ENCODE results near the gene PDE6A.

PDE6A gene

DNA sequence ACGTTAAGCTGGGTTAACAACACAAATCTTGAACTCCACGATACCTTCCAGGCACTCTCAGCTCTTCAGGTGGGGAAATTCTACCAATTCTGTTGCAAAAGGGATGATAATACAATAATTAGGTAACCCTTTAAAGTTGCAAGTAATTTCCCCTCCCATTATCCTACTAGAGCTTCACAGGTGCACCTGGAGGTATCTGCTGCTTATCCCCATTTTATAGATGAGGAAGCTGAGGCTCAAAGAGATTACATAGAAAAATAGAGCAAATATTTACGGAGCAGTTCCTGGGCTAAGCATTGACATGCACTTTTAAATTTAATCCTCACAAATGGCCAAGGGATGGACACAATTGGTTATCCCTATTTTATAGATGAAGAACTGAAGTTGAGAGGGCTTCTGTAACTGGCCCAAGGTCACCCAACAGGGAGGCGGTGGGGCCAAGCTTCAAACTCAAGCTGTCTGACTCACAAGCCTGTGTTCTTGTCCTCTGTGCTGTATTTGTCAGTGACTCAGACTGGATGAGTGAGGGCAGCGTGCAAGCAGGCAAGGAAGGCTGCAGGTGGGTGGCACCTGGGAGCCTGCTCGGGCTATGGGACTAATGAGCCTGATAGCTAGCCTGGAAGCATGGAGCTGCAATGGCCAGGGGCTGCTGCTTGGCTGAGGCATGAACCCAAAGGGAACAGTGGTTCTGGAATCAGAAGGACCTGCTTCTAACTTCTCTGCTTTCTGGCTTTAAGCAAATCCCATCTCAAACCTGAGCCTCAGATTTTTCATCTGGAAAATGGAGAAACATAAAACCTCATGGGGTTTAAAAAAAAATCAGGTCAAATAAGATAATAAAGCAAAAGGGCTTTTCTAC lies 105.5 kb downstream of the PDE6A start:
- DNase-seq (ENCODE audit: low spot score) = no peak

DNA sequence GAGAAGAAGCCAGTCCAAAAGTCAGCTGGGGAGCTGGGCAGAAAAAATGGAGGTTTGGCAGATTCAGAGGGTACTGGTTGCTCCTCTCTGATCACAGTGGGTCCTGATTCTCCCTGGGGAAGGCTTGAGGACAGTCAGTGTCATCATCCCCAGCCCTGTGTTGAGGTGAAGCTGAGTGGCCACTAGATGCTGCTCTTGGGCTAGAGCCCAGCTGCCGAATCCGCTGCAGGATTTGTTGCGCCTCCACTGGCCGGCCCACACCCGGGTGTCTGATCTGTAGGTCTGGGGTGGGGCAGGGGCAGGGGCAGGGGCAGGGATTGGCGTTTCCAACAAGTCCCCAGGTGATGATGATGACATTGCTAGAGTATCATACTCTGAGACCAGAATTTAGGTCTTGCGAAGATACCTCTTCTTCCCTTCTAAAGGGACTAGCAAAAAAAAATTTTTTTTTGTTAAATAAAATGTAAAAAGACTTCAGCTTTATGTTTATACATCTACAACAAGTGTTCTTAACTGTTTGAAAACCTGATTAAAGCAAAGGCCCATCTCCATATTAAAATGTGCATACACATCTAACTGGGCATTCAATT lies 106.8 kb downstream of the PDE6A start:
- DNase-seq (ENCODE audit: low spot score) = peak; percentile 88

DNA sequence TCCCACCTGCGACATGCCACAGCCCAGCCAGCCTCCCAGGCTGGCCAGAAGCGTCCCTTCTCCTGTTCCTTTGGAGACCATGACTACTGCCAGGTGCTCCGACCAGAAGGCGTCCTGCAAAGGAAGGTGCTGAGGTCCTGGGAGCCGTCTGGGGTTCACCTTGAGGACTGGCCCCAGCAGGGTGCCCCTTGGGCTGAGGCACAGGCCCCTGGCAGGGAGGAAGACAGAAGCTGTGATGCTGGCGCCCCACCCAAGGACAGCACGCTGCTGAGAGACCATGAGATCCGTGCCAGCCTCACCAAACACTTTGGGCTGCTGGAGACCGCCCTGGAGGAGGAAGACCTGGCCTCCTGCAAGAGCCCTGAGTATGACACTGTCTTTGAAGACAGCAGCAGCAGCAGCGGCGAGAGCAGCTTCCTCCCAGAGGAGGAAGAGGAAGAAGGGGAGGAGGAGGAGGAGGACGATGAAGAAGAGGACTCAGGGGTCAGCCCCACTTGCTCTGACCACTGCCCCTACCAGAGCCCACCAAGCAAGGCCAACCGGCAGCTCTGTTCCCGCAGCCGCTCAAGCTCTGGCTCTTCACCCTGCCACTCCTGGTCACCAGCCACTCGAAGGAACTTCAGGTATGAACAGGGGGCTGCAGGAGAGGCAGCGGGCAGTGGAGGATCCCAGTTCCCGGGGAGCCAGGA lies 108.0 kb downstream of the PDE6A start:
- DNase-seq (ENCODE audit: low spot score) = no peak

DNA sequence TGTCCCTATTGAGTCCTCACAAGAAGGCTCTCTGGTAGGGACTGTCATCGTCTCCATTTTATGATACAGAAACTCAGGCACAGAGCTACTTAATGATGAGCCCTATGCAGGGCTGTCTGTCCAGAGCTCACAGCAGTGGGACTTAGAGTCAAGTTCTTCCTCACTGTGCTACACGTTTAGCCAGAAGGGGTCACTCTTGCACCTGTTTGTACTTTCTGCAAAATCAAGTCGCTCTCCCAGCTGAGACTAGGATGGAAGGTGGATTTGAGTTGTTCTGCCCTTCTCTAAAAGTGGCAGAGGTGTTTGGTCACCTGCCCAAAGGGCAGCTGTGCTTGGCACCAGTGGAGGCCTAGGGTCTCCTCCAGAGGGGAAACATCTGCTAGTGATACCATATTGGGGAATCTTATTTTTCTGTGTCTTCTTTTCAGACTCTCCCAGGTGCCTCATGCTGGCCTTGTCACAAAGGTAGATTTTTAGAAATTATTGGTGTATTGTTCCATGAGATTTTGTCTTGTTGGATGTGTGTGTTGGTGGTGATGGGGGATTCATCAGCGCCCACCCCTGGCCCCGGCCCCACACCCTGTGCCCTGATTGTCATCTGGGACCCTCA lies 110.2 kb downstream of the PDE6A start:
- DNase-seq (ENCODE audit: low spot score) = peak; percentile 91

DNA sequence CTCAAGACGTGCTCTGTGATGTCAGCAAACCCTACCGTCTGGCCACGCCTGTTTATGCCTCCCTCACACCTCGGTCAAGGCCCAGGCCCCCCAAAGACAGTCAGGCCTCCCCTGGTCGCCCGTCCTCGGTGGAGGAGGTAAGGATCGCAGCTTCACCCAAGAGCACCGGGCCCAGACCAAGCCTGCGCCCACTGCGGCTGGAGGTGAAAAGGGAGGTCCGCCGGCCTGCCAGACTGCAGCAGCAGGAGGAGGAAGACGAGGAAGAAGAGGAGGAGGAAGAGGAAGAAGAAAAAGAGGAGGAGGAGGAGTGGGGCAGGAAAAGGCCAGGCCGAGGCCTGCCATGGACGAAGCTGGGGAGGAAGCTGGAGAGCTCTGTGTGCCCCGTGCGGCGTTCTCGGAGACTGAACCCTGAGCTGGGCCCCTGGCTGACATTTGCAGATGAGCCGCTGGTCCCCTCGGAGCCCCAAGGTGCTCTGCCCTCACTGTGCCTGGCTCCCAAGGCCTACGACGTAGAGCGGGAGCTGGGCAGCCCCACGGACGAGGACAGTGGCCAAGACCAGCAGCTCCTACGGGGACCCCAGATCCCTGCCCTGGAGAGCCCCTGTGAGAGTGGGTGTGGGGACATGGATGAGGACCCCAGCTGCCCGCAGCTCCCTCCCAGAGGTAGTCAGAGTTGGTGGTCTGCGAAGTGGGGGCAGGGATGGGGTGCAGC lies 111.3 kb downstream of the PDE6A start:
- no peak for DNase-seq (ENCODE audit: low spot score)

DNA sequence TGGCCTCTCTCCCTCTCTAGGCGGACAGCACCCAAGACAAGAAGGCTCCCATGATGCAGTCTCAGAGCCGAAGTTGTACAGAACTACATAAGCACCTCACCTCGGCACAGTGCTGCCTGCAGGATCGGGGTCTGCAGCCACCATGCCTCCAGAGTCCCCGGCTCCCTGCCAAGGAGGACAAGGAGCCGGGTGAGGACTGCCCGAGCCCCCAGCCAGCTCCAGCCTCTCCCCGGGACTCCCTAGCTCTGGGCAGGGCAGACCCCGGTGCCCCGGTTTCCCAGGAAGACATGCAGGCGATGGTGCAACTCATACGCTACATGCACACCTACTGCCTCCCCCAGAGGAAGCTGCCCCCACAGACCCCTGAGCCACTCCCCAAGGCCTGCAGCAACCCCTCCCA lies 112.0 kb downstream of the PDE6A start:
- DNase-seq (ENCODE audit: low spot score) = no peak

DNA sequence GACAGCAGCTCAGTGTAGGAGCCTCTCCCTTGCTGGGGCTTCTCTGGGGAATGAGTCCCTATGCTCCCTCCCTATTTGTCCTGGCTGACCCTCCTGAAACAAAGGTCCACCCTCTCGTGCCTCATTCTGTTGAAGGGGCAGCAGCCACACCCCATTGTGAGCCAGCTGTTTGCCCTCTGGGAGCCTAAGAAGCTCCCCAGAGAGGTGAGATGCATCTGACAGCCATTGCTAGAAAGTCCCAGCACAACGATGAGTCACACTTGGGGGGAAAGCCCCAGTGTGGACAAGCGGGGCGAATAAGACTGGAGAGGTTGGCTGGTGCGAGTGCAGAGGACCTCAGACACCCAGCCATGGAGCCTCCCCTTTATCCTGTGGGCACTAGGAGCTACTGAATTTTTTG lies 113.1 kb downstream of the PDE6A start:
- DNase-seq (ENCODE audit: low spot score) = no peak

DNA sequence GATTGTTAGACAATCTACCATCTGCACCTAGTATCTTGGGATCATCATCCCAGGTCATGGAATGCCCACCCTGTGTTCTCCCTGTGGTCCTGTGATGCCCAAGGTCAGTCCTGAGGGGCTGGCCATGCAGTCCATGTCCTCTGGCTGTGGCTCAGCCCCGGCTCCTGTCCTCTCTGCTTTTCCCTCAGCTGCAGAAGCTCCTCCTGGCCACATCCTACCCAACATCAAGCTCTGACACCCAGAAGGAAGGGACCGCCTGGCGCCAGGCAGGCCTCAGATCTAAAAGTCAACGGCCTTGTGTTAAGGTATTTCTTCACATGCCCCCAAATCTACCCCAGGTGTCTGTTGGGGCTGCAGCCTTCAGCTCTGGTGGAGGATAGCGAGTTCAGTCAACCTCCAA lies 114.0 kb downstream of the PDE6A start:
- no peak for DNase-seq (ENCODE audit: low spot score)

DNA sequence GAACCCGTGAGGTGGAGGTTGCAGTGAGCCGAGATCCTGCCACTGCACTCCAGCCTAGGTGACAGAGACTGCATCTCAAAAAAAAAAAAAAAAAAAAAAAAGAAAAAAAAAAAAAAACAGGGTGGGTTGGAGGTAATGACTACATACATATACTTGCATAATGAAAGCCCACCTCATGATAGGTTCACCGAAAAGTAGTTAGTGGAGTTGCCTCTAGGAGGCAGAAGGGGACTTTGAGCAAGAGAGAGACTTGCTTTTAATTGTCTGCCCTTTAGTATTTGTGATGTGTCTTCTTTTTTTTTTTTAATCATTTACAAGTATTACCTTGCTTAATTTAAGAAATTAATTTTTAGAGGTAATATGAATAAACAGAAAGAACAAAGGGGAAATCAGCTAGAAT lies 114.6 kb downstream of the PDE6A start:
- no peak for DNase-seq (ENCODE audit: low spot score)

DNA sequence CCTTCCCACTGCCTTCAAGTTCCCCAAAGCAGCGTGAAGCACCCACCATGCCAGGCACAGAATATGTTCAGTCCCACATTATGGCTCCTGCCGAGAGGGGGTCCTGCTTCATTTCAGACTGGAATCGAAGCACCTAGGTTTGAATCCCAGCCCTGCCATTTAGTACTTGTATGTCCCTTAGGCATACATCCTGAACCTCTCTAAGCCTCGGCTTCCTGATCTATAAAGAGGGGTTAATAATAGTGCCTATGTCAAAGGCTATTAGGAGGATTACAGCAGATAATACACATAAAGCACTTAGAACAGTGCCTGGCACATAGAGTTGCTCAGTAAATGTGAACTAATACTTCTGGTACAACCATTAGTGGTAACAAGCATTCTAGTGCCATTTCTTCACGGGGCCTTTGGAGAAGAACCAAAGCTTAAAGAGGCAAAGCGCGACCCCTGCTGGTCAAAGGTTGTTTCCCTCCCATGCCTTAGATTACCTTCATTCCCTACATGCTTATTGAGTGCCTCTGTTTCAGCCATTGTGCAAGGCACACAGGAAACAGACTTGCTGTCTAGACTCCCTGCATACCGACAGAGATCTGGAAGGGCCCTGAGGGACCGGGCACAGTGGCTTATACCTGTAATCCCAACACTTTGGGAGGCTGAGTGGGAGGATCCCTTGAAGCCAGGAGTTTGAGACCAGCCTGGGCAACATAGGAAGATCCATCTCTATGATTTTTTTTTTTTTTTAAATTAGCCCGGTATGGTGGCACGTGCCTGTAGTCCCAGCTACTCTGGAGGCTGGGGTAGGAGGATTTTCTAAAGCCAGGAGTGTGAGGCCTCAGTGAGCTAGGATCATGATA lies 116.2 kb downstream of the PDE6A start:
- peak; percentile 94 for DNase-seq (ENCODE audit: low spot score)

DNA sequence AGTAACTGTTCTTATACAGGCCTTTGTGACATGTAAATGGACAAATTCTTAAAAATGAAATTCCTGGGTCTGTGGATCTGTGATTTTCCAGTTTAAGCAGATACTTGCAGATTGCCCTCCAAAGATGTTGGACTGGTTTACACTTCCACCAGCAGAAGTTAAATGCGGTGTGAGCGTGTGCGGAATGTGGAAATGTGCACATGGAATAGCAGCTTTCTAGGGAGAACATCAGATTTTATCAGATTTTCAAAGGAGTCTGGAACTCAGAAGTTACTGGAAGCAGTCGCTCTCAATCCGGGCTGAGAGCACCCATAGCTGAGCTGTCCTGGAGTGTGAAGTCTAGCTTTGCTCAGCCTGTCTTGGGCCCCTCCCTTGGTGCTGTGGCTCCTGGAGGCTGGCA lies 117.0 kb downstream of the PDE6A start:
- no peak for DNase-seq (ENCODE audit: low spot score)

DNA sequence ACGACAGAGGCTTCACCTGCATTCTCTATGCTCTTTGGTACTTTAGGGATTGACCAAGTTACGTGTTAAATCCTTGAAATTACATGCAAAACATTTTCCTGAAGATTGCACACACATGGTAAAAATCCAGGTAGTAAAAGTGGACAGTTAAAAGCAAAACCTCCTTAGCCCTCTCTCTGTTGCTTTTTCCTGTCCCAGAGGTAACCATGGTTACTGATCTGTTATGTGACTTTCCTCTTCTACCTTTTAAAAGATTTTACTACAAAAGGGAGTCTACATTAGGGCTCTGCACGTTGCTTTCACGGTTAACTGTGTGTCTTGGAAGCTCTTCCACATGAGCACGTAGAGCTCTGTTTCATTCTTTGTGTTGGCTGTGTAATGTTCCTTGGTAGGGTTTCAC lies 117.5 kb downstream of the PDE6A start:
- DNase-seq (ENCODE audit: low spot score) = no peak

DNA sequence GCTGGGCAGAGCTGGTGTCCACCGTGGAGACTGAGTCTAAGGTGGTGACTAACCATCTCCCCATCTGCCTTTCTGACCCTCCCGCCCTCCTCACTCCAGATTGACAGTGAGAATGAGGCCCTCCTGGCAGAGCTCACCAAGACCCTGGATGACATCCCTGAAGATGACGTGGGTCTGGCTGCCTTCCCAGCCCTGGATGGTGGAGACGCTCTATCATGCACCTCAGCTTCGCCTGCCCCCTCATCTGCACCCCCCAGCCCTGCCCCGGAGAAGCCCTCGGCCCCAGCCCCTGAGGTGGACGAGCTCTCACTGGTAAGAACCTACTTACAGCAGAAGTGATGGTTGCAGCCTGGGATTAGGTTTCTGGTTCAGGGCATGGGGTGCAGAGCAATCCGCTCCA lies 118.0 kb downstream of the PDE6A start:
- DNase-seq (ENCODE audit: low spot score) = peak; percentile 66

DNA sequence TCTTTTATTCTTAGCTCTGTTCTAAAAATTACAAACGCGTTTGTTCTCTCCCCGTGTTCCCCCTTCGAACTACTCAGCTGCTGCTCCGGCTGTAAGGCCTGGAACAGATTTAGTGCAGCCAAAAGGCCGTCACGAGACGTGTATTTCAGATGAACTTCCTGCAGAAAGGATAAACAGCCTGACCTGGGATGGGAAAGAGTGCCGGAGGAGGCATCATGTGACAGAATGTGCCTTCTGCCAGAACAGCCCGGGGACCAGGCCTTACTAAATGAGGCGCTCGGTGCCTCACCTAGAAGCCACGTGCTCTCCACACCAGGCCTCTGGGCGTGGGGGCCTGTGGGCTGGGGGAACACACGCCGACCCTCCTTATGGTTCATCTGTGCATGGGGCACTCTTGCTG lies 119.7 kb downstream of the PDE6A start:
- no peak for DNase-seq (ENCODE audit: low spot score)

DNA sequence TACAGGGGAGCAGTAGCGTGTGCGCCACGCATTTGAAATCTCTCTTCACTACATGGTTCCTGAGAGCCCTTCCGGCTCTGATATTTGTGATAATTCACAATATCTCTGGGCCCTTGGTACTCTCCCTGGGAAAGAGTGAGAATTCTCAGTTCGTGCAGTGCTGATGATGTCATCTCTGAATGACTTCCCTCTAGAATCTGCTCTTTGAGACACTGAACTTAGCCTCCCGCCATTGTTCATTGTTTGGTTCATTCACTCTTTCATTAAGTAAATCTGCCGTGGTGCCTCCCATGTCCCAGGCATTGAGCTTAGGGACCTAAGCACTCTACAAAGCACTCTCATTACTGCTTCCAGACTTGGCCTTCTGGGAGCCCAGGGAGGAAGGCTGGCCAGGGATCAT lies 120.5 kb downstream of the PDE6A start:
- DNase-seq (ENCODE audit: low spot score) = no peak

DNA sequence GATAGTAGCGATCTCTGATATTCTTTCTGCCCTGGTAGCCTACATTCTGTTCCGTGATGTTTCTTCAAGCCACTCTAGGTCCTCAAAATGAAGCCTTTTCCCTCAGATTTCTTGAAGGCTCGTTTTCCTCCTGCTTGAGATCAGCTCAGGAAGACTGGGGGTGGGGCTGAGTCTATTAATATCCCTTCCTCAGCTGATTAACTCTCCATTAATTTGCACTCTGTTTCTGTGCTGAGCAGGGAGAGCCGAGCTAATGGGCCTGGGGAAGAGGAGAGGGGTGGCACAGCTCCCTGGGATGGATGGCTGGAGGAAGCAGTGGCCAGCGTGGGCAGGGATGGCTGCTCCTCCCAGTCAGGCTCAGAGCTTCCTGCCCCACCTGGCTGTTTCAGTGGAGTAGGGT lies 121.2 kb downstream of the PDE6A start:
- DNase-seq (ENCODE audit: low spot score) = peak; percentile 42

DNA sequence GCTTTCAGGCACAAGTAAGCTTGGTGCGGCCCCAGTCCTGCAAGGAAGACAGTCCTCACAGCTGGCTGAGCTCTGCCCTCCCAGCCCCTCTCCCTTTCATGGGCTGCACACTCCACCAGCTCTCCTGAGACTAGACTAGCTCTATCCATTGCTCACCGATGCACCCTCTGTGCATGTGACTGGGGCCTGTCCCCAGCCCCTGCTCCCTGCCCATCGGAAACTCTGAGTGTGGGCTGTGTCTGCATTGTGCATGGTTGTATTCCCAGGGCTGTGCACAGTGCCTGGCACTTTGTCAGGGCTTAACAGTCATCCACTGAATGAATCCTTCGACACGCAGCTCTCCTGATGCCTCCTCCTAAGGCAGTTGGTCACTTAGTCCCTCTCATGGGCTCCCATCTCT lies 122.3 kb downstream of the PDE6A start:
- no peak for DNase-seq (ENCODE audit: low spot score)

DNA sequence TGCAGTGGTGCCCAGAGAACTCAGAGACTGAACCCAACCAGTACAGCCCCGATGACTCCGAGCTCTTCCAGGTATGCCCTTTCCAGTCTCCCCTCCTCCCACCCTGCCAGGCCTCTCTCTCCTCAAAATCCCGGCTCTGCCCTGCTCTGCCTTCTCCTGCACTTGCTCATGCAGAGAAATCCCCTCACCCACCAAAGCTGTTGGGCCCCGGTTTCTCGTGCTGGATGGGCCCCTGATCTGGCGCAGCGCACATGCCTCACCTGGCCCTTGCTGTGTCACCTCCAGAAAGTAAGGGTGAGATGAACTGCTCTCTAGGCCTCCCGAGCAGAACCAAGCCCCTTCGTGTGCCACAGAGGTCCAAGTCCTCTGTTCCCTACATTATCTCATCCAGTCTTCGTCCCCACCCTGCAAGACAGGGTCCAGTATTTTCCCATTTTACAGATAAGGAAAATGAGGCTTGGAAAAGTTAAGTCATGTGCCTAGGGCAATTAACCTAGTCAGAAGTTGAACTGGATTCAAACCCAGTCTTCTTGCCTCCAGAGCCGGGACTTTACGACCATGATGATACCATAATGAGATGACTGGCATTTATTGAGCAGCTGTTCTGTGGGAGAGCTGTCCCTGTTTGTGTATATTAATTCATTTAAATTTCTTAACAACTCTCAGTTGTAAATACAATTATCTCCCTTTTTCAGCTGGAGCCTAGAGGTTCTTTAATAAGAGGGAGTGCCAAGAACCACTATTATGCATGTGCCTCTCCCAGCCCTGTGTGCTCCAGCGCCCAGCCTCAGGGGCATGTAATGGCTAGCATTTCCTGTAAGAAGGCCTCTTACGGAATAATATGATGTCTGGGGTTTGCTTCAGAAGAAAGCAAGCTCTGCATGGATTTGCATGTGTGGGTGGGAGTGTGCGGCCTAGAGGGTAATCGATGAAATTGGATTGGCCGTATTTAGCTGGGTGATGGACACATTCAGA lies 123.8 kb downstream of the PDE6A start:
- no peak for DNase-seq (ENCODE audit: low spot score)

DNA sequence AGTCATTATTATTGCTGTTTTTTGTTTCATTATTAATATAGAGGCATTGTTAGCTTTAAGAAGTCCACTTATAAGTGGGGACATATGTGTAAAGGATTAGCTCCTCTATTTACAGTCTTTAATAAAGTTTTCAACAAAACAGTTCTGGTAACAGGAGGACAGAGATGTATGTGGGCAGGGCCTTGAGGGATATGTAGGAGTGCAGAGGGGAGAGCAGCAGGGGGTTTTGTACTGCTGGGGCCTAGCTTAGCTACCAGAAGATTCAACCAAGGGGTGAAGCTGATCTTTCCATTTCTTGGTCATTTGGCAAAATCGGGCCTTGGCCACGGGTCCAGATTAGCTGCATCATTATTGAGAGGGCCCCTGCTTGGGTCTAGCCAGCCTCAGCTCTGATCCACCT lies 124.6 kb downstream of the PDE6A start:
- no peak for DNase-seq (ENCODE audit: low spot score)

DNA sequence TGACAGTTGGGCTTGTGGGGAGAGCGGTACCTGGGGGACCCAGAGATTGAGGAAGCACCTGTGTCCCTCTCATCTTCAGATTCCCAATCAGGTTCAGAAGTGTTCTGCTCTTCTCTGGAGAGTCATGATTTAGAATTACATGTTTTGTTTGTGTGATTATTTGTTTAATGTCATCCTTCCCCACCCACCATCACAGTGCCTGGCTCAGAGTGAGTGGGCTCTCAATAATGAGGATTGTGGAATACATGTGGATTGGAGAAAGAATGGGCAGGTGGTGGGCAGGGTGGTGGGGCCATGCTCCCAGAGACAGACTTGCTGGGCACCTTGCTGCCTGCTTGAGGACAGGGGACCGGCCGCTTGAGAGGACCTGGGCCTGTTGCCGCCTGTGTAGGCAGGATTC lies 126.5 kb downstream of the PDE6A start:
- DNase-seq (ENCODE audit: low spot score) = no peak
